K562 (cell line): ENCODE data around the gene AHNAK.

Experiments used
- MBD2 ChIP-seq: sonication (generic); IDR thresholded peaks from 2 replicates; pipeline ENCODE4 v1.6.1; 2016; ENCODE audit warnings: low read depth, borderline replicate concordance
- NR3C1 ChIP-seq: sonication (generic); formaldehyde crosslinking; IDR thresholded peaks from 2 replicates; pipeline ENCODE4 v1.8.1; 2022; ENCODE audit warnings: missing genetic modification reagents
- TAF1 ChIP-seq: IDR thresholded peaks from 2 replicates; pipeline ENCODE4 v1.6.1; 2011; ENCODE audit warnings: mild to moderate bottlenecking, low read length, moderate library complexity; ENCODE audit not compliant: insufficient read depth, control insufficient read depth, severe bottlenecking; ENCODE audit errors: extremely low read depth

DNA sequence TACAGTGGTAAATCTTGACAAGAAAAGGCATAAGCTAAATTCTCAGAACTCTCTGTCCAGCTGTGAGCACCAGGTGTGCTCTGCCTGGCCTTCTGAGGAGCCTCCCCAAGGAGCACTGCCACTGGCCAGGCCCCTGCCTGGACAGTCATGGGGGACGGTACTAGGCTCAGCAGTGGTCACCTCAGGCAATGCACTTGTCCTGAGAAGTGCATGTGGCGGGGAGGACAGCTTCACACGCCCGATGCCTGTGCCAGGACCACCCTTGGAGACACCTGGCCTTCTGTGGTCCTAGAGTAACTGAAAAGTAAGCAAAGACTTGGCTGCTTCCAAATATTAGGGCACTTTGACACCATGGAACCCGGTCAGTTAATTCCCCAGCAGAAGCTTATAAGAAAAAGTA lies 156.4 kb downstream of the AHNAK start:
- TF ChIP-seq TAF1, result no peak
- TF ChIP-seq NR3C1 (CRISPR knock-in tag), result no peak
- TF ChIP-seq MBD2, result no peak
